ENCODE results near the gene CGREF1. TPM values are rescaled to one million over a fixed set of nuclear protein-coding genes. Genes with fewer than 3 reads are reported as not detected.

Gene CGREF1
- total RNA-seq, 1 experiment from 2014 or later, result 5.0 TPM

DNA sequence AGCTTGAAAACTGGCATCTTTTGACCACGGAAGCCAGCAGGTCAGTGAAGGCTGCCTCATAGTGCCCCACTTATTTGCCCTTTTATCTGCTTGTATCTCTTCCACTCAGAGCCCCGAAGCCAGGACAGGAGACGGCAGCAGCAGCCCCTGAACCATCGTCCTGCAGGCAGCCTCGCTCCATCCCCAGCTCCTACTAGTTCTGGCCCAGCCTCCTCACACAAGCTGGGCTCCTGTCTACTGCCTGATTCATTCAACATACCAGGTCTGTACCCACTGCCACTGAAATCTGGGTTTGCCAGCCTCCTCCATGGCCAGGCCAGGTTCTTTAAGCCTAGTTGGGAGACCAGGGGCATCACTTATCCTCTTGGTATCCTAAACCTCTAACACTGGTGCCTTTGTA is 51.5 kb downstream of the CGREF1 start:
- H3K36me3 Mint-ChIP-seq (ENCODE audit: insufficient read depth, unreplicated experiment), result peaks cover 58% of the 10 kb centered on the region
- no peak overlapping the region for H3K4me3 ChIP-seq (ENCODE audit: low read depth, low read length)

DNA sequence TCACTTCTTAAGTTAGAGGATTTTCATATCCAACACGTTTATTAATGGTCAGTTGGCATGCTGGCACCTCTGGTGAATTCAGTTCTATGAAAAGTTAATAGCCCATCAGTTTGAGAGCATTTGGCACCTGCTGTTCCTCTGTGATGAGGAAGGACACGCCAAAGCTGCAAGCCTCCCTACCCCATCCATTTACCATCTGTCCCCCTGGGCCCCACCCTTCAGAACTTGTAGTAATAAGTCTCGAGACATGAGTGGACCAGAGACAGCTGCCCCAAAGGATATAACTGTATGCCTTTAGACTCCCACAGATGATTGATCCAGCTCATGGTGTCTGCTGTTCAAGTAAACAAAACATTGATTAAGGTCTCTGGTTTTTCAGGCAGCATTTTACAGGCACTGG is 53.8 kb downstream of the CGREF1 start:
- Histone ChIP-seq H3K4me1 (no peaks in the 10 kb centered on the region), H3K4me3 (ENCODE audit: low read depth, low read length) (no peak overlapping the region), H3K9me3 (no peaks in the 10 kb centered on the region), H3K27me3 (replicated peaks; ENCODE audit: control insufficient read depth, insufficient read depth, low read length) (no peaks in the 10 kb centered on the region), H3K36me3 (ENCODE audit: control insufficient read depth, insufficient read depth, low read length) (no peaks in the 10 kb centered on the region; the same call in 1 of the 2 replicates)
- TF ChIP-seq, protein P1, sequence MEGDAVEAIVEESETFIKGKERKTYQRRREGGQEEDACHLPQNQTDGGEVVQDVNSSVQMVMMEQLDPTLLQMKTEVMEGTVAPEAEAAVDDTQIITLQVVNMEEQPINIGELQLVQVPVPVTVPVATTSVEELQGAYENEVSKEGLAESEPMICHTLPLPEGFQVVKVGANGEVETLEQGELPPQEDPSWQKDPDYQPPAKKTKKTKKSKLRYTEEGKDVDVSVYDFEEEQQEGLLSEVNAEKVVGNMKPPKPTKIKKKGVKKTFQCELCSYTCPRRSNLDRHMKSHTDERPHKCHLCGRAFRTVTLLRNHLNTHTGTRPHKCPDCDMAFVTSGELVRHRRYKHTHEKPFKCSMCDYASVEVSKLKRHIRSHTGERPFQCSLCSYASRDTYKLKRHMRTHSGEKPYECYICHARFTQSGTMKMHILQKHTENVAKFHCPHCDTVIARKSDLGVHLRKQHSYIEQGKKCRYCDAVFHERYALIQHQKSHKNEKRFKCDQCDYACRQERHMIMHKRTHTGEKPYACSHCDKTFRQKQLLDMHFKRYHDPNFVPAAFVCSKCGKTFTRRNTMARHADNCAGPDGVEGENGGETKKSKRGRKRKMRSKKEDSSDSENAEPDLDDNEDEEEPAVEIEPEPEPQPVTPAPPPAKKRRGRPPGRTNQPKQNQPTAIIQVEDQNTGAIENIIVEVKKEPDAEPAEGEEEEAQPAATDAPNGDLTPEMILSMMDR (IDR thresholded peaks at IDR 0.05; ENCODE audit: insufficient read depth in 1 of 2, low read depth in 1 of 2, low read length in 1 of 2, severe bottlenecking in 1 of 2, unreplicated experiment in 1 of 2), result no peak
- Mint-ChIP-seq H3K27me3 (ENCODE audit: insufficient read depth, unreplicated experiment) (no peaks in the 10 kb centered on the region), H3K36me3 (ENCODE audit: insufficient read depth, unreplicated experiment) (peaks cover 63% of the 10 kb centered on the region), H3K4me3 (ENCODE audit: unreplicated experiment) (no peak overlapping the region), H3K9me3 (ENCODE audit: unreplicated experiment) (no peaks in the 10 kb centered on the region), H3K27ac (ENCODE audit: unreplicated experiment) (no peak overlapping the region), H3K4me1 (ENCODE audit: low read depth, unreplicated experiment) (peaks cover 9% of the 10 kb centered on the region)
- no peak for DNase-seq
- ChIA-PET CTCF (no interaction called here), POLR2A (no interaction called here)
- intact Hi-C loops (cut with micrococcal nuclease; ENCODE audit: unreplicated experiment), result no loop called here
- BruUV-seq (replicated peaks), result no TSS peak

More for the DNA sequence above, 51.5 kb downstream of the CGREF1 start:
- H3K27ac Mint-ChIP-seq (ENCODE audit: unreplicated experiment), result no peak overlapping the region
- TF ChIP-seq, protein P1 (IDR thresholded peaks at IDR 0.05; ENCODE audit: insufficient read depth in 1 of 2, low read depth in 1 of 2, low read length in 1 of 2, severe bottlenecking in 1 of 2, unreplicated experiment in 1 of 2), result no peak
- no peak overlapping the region for H3K4me3 Mint-ChIP-seq (ENCODE audit: unreplicated experiment)
- intact Hi-C loops (cut with micrococcal nuclease; ENCODE audit: unreplicated experiment), result no loop called here
- POLR2A ChIA-PET, result no interaction called here
- H3K9me3 Mint-ChIP-seq (ENCODE audit: unreplicated experiment), result no peaks in the 10 kb centered on the region
- no TSS peak for BruUV-seq (replicated peaks)
- CTCF ChIA-PET, result interaction anchor here (0.9 kb wide), 1 partner anchor 16 kb away, joined by 3 read pairs; the partner anchor contains the start of gene AGBL5
- no peaks in the 10 kb centered on the region; the same call in 1 of the 2 replicates for H3K36me3 ChIP-seq (ENCODE audit: control insufficient read depth, insufficient read depth, low read length)
- H3K27me3 ChIP-seq (replicated peaks; ENCODE audit: control insufficient read depth, insufficient read depth, low read length), result no peaks in the 10 kb centered on the region
- H3K27me3 Mint-ChIP-seq (ENCODE audit: insufficient read depth, unreplicated experiment), result no peaks in the 10 kb centered on the region
- H3K4me1 ChIP-seq, result no peaks in the 10 kb centered on the region
- peaks cover 9% of the 10 kb centered on the region for H3K4me1 Mint-ChIP-seq (ENCODE audit: low read depth, unreplicated experiment)
- no peak for DNase-seq
- H3K9me3 ChIP-seq, result no peaks in the 10 kb centered on the region

DNA sequence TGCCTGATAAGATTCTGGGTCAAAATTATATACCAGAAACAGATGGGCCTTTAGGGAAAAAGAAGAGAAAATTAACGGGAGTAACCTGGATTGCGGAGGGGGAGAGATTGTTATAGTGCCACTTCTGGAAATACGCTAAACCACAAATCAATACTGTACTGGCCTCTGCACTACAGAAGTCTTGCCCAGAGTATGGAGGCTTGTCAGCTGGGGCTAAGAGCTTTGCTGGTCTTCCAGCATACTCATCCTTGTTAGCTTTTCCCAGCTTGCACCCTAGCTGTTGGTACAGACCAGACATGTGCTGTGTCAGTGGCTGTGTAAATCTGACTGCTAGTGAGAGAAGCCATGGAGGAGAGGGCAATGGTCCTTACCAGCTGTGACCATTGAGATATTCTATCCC is 58.6 kb downstream of the CGREF1 start:
- no peaks in the 10 kb centered on the region for H3K9me3 ChIP-seq
- ChIA-PET POLR2A (no interaction called here), CTCF (interaction anchor here (1.9 kb wide), 1 partner anchor 10 kb away, joined by 8 read pairs; the partner anchor contains the start of gene AGBL5)
- no peaks in the 10 kb centered on the region for H3K4me1 ChIP-seq
- no peak overlapping the region for H3K4me3 Mint-ChIP-seq (ENCODE audit: unreplicated experiment)
- no TSS peak for BruUV-seq (replicated peaks)
- peaks cover 37% of the 10 kb centered on the region for H3K36me3 Mint-ChIP-seq (ENCODE audit: insufficient read depth, unreplicated experiment)
- TF ChIP-seq, protein P1 (IDR thresholded peaks at IDR 0.05; ENCODE audit: insufficient read depth in 1 of 2, low read depth in 1 of 2, low read length in 1 of 2, severe bottlenecking in 1 of 2, unreplicated experiment in 1 of 2), result no peak
- no peaks in the 10 kb centered on the region for H3K27me3 ChIP-seq (replicated peaks; ENCODE audit: control insufficient read depth, insufficient read depth, low read length)
- H3K27ac Mint-ChIP-seq (ENCODE audit: unreplicated experiment), result no peak overlapping the region
- no peaks in the 10 kb centered on the region for H3K27me3 Mint-ChIP-seq (ENCODE audit: insufficient read depth, unreplicated experiment)
- H3K4me3 ChIP-seq (ENCODE audit: low read depth, low read length), result no peak overlapping the region
- no peaks in the 10 kb centered on the region for H3K4me1 Mint-ChIP-seq (ENCODE audit: low read depth, unreplicated experiment)
- intact Hi-C loops (cut with micrococcal nuclease; ENCODE audit: unreplicated experiment), result no loop called here
- no peaks in the 10 kb centered on the region for H3K9me3 Mint-ChIP-seq (ENCODE audit: unreplicated experiment)
- no peaks in the 10 kb centered on the region; the same call in 1 of the 2 replicates for H3K36me3 ChIP-seq (ENCODE audit: control insufficient read depth, insufficient read depth, low read length)
- DNase-seq, result no peak
